Subcutaneous abdominal adipose tissue (tissue), 5 donors: ENCODE results near the gene PGAM2.

Experiments used
- H3K27ac ChIP-seq: one replicate; pipeline ENCODE4 v1.7.0; 2013; ENCODE audit warnings: low read depth, mild to moderate bottlenecking, inconsistent platforms, low read length, moderate library complexity
- H3K27me3 ChIP-seq, 5 donors: one replicate each; pipeline ENCODE4 v1.7.0; 2013; ENCODE audit warnings: low read length in 5 of 5, inconsistent platforms in 1 of 5; ENCODE audit not compliant: control insufficient read depth in 5 of 5, insufficient read depth in 4 of 5
- H3K36me3 ChIP-seq, 5 donors: one replicate each; pipeline ENCODE4 v1.7.0; 2013; ENCODE audit warnings: low read length in 5 of 5; ENCODE audit not compliant: control insufficient read depth in 5 of 5, insufficient read depth in 5 of 5
- H3K4me1 ChIP-seq, 5 donors: one replicate each; pipeline ENCODE4 v1.7.0; 2013; ENCODE audit warnings: low read length in 5 of 5, mild to moderate bottlenecking in 3 of 5, moderate library complexity in 1 of 5; ENCODE audit not compliant: control insufficient read depth in 5 of 5, insufficient read depth in 5 of 5
- H3K4me3 ChIP-seq, 5 donors: one replicate each; pipeline ENCODE4 v1.7.0; 2013; ENCODE audit warnings: low read length in 5 of 5, low read depth in 1 of 5
- H3K9ac ChIP-seq, 5 donors: one replicate each; pipeline ENCODE4 v1.7.0; 2013; ENCODE audit warnings: low read length in 5 of 5, mild to moderate bottlenecking in 4 of 5, moderate library complexity in 3 of 5
- H3K9me3 ChIP-seq, 5 donors: one replicate each; pipeline ENCODE4 v1.7.0; 2013; ENCODE audit warnings: low read length in 5 of 5; ENCODE audit not compliant: control insufficient read depth in 5 of 5
- donor health status: healthy.
- donor health status: healthy.
- donor health status: healthy.
- donor health status: healthy.
- donor health status: healthy.

Gene PGAM2

DNA sequence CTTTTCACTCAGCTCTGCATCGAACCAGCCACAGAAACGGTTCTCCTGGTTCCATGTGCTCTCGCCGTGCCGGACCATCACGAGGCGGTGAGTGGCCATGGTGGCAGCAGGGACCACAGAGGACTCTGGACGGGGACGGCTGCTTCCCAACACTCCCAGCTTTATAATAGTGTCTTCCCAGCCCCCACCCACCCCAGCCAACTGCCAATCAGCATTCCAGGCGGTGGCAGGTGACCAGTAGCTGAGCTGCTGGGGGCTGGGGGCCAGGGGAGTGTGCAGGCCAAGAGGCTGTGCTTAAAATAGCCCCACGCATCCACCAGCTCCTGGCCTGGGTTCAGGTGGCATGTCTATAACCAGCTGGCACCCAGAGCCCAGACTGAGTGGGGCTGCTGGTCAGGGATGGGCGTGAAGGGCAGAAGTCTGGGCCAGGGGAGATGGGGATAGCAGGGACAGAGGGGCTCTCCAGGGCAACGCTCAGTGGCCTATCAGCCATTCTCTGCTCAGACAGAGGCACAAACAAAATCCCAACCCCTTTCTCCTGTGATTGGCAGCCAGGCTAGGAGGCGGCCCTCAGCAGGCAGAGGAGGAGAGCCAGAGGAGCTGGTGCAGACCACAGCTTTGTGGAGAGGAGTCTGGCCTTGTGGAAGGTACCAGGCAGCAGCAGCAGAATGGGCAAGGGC lies at the start of gene PGAM2:
TSS of gene PGAM2 (minus strand) at position 137 of the 680 bp plus-strand sequence. CDS start at position 99, 38 bp downstream.
- Histone ChIP-seq H3K4me3 (peak within 1 kb of the TSS in 1 of 5 donors; percentile 34), H3K9ac (peak within 1 kb of the TSS in 1 of 5 donors; percentile 37), H3K27me3 (no peaks in the 10 kb centered on the region), H3K9me3 (no peaks in the 10 kb centered on the region), H3K4me1 (peaks cover 5 to 44% (median 39%) of the 10 kb centered on the region in 5 donors), H3K36me3 (peaks cover 0 to 22% (median 17%) of the 10 kb centered on the region in 5 donors), H3K27ac (no peak within 1 kb of the TSS)

- Histone ChIP-seq H3K9ac (no peak overlapping the region), H3K27ac (no peak overlapping the region), H3K27me3 (peaks cover 0 to 3% (median 0%) of the 10 kb centered on the region in 5 donors), H3K36me3 (peaks cover 0 to 86% (median 70%) of the 10 kb centered on the region in 5 donors), H3K9me3 (no peaks in the 10 kb centered on the region), H3K4me1 (peaks cover 0 to 15% (median 4%) of the 10 kb centered on the region in 5 donors), H3K4me3 (no peak overlapping the region)
Measured at GRCh38 chr7:44114586-44115310, 49.4 kb upstream of the PGAM2 start.

- no peak overlapping the region for H3K27ac ChIP-seq
- H3K36me3 ChIP-seq = peaks cover 0 to 79% (median 64%) of the 10 kb centered on the region in 5 donors
- no peaks in the 10 kb centered on the region for H3K9me3 ChIP-seq
- peaks cover 0 to 9% (median 4%) of the 10 kb centered on the region in 5 donors for H3K4me1 ChIP-seq
- H3K4me3 ChIP-seq = no peak overlapping the region
- H3K9ac ChIP-seq = no peak overlapping the region
- H3K27me3 ChIP-seq = peaks cover 0 to 3% (median 0%) of the 10 kb centered on the region in 5 donors
Measured at GRCh38 chr7:44113764-44114354, 48.5 kb upstream of the PGAM2 start.

DNA sequence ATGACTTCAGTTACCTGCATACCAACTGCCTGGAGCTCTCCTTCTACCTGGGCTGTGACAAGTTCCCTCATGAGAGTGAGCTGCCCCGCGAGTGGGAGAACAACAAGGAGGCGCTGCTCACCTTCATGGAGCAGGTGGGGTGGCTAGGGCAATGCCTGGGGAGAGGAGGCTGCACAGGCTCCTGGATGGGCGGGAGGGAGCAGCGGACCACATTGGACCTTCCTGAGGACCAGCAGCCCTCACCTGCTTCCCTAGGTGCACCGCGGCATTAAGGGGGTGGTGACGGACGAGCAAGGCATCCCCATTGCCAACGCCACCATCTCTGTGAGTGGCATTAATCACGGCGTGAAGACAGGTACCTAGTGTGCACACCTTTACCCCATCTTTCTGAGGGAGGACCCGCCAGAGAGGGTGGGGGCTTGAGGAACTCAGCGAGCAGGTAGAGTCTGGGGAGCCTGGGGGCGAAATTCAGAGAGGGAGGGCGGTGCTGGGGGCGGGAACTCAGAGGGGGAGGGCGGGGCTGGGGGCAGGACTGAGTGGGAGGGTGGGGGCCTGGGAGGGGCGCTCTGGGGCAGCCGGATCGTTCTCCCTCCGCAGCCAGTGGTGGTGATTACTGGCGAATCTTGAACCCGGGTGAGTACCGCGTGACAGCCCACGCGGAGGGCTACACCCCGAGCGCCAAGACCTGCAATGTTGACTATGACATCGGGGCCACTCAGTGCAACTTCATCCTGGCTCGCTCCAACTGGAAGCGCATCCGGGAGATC lies 47.8 kb upstream of the PGAM2 start:
- no peak overlapping the region for H3K9ac ChIP-seq
- peaks cover 0 to 3% (median 0%) of the 10 kb centered on the region in 5 donors for H3K27me3 ChIP-seq
- H3K27ac ChIP-seq = no peak overlapping the region
- H3K4me3 ChIP-seq = no peak overlapping the region
- H3K36me3 ChIP-seq = peaks cover 0 to 84% (median 64%) of the 10 kb centered on the region in 5 donors
- peaks cover 0 to 9% (median 4%) of the 10 kb centered on the region in 5 donors for H3K4me1 ChIP-seq
- no peaks in the 10 kb centered on the region for H3K9me3 ChIP-seq

- H3K9ac ChIP-seq = no peak overlapping the region
- no peak overlapping the region for H3K4me3 ChIP-seq
- peaks cover 0 to 81% (median 59%) of the 10 kb centered on the region in 5 donors for H3K36me3 ChIP-seq
- no peak overlapping the region for H3K27ac ChIP-seq
- no peaks in the 10 kb centered on the region for H3K9me3 ChIP-seq
- H3K4me1 ChIP-seq = peaks cover 0 to 9% (median 4%) of the 10 kb centered on the region in 5 donors
- H3K27me3 ChIP-seq = peaks cover 0 to 3% (median 0%) of the 10 kb centered on the region in 5 donors
Measured at GRCh38 chr7:44112231-44112996, 47.0 kb upstream of the PGAM2 start.

- Histone ChIP-seq H3K27me3 (peaks cover 0 to 3% (median 0%) of the 10 kb centered on the region in 5 donors), H3K36me3 (peaks cover 0 to 79% (median 52%) of the 10 kb centered on the region in 5 donors), H3K9me3 (no peaks in the 10 kb centered on the region), H3K9ac (no peak overlapping the region), H3K4me3 (no peak overlapping the region), H3K27ac (no peak overlapping the region), H3K4me1 (peaks cover 0 to 9% (median 9%) of the 10 kb centered on the region in 5 donors)
Measured at GRCh38 chr7:44111761-44112160, 46.4 kb upstream of the PGAM2 start.

GRCh38 chr7:44110719-44111635 lies 45.6 kb upstream of the PGAM2 start:
- H3K4me1 ChIP-seq = peaks cover under 1 to 15% (median 13%) of the 10 kb centered on the region in 5 donors
- no peak overlapping the region for H3K9ac ChIP-seq
- no peak overlapping the region for H3K27ac ChIP-seq
- peaks cover 0 to 3% (median 0%) of the 10 kb centered on the region in 5 donors for H3K27me3 ChIP-seq
- H3K36me3 ChIP-seq = peaks cover 0 to 71% (median 45%) of the 10 kb centered on the region in 5 donors
- H3K4me3 ChIP-seq = no peak overlapping the region
- H3K9me3 ChIP-seq = no peaks in the 10 kb centered on the region

- Histone ChIP-seq H3K9me3 (no peaks in the 10 kb centered on the region), H3K36me3 (peaks cover 0 to 61% (median 37%) of the 10 kb centered on the region in 5 donors)
Measured at GRCh38 chr7:44109991-44110390, 44.6 kb upstream of the PGAM2 start.

More at GRCh38 chr7:44109991-44110390, 44.6 kb upstream of the PGAM2 start:
- Histone ChIP-seq H3K27me3 (peaks cover 0 to 6% (median 0%) of the 10 kb centered on the region in 5 donors), H3K4me1 (peaks cover 9 to 24% (median 17%) of the 10 kb centered on the region in 5 donors), H3K4me3 (no peak overlapping the region), H3K27ac (no peak overlapping the region), H3K9ac (no peak overlapping the region)
